Choroid plexus epithelial cell (primary cell): ENCODE data around the gene KRI1.

Experiments
- DNase-seq: peaks from one replicate; pipeline ENCODE4 v3.0.0-alpha.2; 2010; ENCODE audit warnings: low read depth
- H3K4me3 ChIP-seq: 2 replicates; pipeline ENCODE4 v1.5.1; 2011; ENCODE audit warnings: low read depth, mild to moderate bottlenecking, control low read depth, low read length, moderate library complexity
- CTCF ChIP-seq: conservative IDR thresholded peaks from 2 replicates; pipeline ENCODE4 v1.5.1; 2011; ENCODE audit warnings: low read depth, mild to moderate bottlenecking, control low read depth, inconsistent platforms, low read length, moderate library complexity

The KRI1 gene

GRCh38 chr19:10510301-10510802 is 55.5 kb downstream of the KRI1 start:
- DNase-seq: peak; percentile 19
- no peak overlapping the region for H3K4me3 ChIP-seq
- TF ChIP-seq CTCF: peak; percentile 80

- DNase-seq: no peak
- no peak overlapping the region for H3K4me3 ChIP-seq
- TF ChIP-seq CTCF: no peak
Observed at GRCh38 chr19:10508707-10509106, 57.1 kb downstream of the KRI1 start.

- TF ChIP-seq CTCF: no peak
- no peak overlapping the region for H3K4me3 ChIP-seq
- DNase-seq: no peak
Observed at GRCh38 chr19:10508036-10508435, 57.8 kb downstream of the KRI1 start.

- TF ChIP-seq CTCF: peak; percentile 85
- DNase-seq: peak; percentile 75
- H3K4me3 ChIP-seq: no peak overlapping the region
Observed at GRCh38 chr19:10505583-10506229, 60.1 kb downstream of the KRI1 start.
